ENCODE results near the gene CD69. TPM values are rescaled to one million over a fixed set of nuclear protein-coding genes. Genes with fewer than 3 reads are reported as not detected.

CD69 gene
- total and polyA plus RNA-seq, 2 donors (not counting 3 experiments of a cell fraction or from before 2014, with no cell fraction given), result 0.49 to 4.4 TPM

DNA sequence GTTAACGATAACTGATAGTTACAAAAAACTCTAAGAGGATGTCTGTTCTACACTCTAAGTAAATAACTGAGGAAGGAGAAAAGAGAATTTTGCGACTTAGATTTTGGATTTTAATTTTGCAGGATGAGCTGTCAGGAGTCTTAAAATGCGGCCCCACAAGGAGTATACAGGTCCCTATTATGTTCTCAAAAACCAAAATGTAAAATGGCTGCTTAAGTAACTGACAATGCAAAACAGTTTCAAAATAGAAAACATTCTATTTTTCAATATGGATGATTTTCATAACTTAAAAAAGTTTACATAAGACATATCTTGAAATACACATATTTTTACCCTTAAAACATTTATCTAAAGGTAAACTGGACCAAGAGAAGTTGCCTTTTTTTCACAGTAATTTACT lies 2.6 kb downstream of the CD69 start:
- Histone ChIP-seq H3K9me1 (replicated peaks; ENCODE audit: control insufficient read depth, extremely low read depth, insufficient read depth, low read length) (no peaks in the 10 kb centered on the region), H3K79me2 (ENCODE audit: control insufficient read depth, insufficient read depth, low read length) (no peaks in the 10 kb centered on the region), H2AFZ (ENCODE audit: low read depth, low read length) (no peak overlapping the region), H3K4me1 (ENCODE audit: control insufficient read depth, extremely low read depth, insufficient read depth, low read length) (peaks cover 8% of the 10 kb centered on the region), H3K9ac (replicated peaks; ENCODE audit: extremely low read depth, insufficient read depth, low read length) (no peak overlapping the region), H3K9me3 (replicated peaks; ENCODE audit: control insufficient read depth, insufficient read depth, low read length) (no peaks in the 10 kb centered on the region), H4K20me1 (replicated peaks; ENCODE audit: control insufficient read depth, extremely low read depth, insufficient read depth, low read length) (no peaks in the 10 kb centered on the region), H3K4me2 (ENCODE audit: insufficient read depth, low read length) (no peak overlapping the region), H3K4me3 (replicated peaks in 1 of 3; ENCODE audit: insufficient read depth in 1 of 3, low read depth in 1 of 3, low read length in 3 of 3) (no peak overlapping the region), H3K27me3 (ENCODE audit: control insufficient read depth in 2 of 2, insufficient read depth in 2 of 2, low read length in 2 of 2) (no peaks in the 10 kb centered on the region), H3K36me3 (ENCODE audit: control insufficient read depth in 2 of 2, extremely low read depth in 1 of 2, insufficient read depth in 2 of 2, low read length in 2 of 2) (no peaks in the 10 kb centered on the region), H3K27ac (ENCODE audit: insufficient read depth, low read depth, low read length) (no peak overlapping the region)
- DNase-seq (ENCODE audit: low read depth, low spot score) (no peak), FAIRE-seq (no peak)
- ChIA-PET POLR2A (no interaction called here), CTCF (interaction anchor here (1.1 to 13.3 kb wide), 4 partner anchors 11 to 40 kb away, joined by 3 to 332 read pairs (median 4); no protein-coding TSS in a partner anchor)
- no TSS peak for BruUV-seq (replicated peaks)
- dilution Hi-C loops (cut with MboI; ENCODE audit: extremely low pct_ligation_motif_present, low sequenced_read_pairs), result no loop called here
- intact Hi-C loops (cut with micrococcal nuclease), result loop anchor here (10.0 kb wide), 1 partner anchor 807 kb away; no protein-coding TSS in a partner anchor
- TF ChIP-seq, protein P1, sequence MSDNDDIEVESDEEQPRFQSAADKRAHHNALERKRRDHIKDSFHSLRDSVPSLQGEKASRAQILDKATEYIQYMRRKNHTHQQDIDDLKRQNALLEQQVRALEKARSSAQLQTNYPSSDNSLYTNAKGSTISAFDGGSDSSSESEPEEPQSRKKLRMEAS (IDR thresholded peaks at IDR 0.05; ENCODE audit: insufficient read depth, insufficient read length), result no peak
- no peak for TF ChIP-seq JUN (IDR thresholded peaks at IDR 0.05; ENCODE audit: borderline replicate concordance, insufficient read depth, insufficient read length, low read depth)
- no peak for TF ChIP-seq MYC (IDR thresholded peaks at IDR 0.05; ENCODE audit: low read depth, low read length)
- TF ChIP-seq EZH2 (IDR thresholded peaks at IDR 0.05; ENCODE audit: borderline replicate concordance, low read depth, low read length, severe bottlenecking), result no peak
- no peak for TF ChIP-seq FOS (IDR thresholded peaks at IDR 0.05; ENCODE audit: borderline replicate concordance, insufficient read depth, low read length)
- no peak for TF ChIP-seq GATA2 (IDR thresholded peaks at IDR 0.05; ENCODE audit: insufficient read depth, insufficient read length, low read depth, low read length)
- no peak for TF ChIP-seq POLR2AphosphoS5 (IDR thresholded peaks at IDR 0.05; ENCODE audit: insufficient read depth, low read depth, low read length)
- no peak for TF ChIP-seq POLR2A (IDR thresholded peaks at IDR 0.05; ENCODE audit: low read depth, low read length)
- TF ChIP-seq, protein P2, sequence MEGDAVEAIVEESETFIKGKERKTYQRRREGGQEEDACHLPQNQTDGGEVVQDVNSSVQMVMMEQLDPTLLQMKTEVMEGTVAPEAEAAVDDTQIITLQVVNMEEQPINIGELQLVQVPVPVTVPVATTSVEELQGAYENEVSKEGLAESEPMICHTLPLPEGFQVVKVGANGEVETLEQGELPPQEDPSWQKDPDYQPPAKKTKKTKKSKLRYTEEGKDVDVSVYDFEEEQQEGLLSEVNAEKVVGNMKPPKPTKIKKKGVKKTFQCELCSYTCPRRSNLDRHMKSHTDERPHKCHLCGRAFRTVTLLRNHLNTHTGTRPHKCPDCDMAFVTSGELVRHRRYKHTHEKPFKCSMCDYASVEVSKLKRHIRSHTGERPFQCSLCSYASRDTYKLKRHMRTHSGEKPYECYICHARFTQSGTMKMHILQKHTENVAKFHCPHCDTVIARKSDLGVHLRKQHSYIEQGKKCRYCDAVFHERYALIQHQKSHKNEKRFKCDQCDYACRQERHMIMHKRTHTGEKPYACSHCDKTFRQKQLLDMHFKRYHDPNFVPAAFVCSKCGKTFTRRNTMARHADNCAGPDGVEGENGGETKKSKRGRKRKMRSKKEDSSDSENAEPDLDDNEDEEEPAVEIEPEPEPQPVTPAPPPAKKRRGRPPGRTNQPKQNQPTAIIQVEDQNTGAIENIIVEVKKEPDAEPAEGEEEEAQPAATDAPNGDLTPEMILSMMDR (IDR thresholded peaks at IDR 0.05; ENCODE audit: extremely low read depth in 1 of 2, insufficient read depth in 1 of 2, low read depth in 1 of 2, low read length in 2 of 2), result no peak

Measured in endothelial cell of umbilical vein (primary cell).